Ishikawa (cell line): ENCODE results near the gene TMEM151A.

Experiments
- CEBPB ChIP-seq: IDR thresholded peaks from 2 replicates; pipeline ENCODE4 v1.6.1; 2012
- CREB1 ChIP-seq: IDR thresholded peaks from 2 replicates; pipeline ENCODE4 v1.6.1; 2012; ENCODE audit warnings: low read depth
- EP300 ChIP-seq: IDR thresholded peaks from 2 replicates; pipeline ENCODE4 v1.6.1; 2012; ENCODE audit warnings: borderline replicate concordance
- FOXM1 ChIP-seq: IDR thresholded peaks from 2 replicates; pipeline ENCODE4 v1.6.1; 2012; ENCODE audit warnings: low read depth, borderline replicate concordance
- NFIC ChIP-seq: IDR thresholded peaks from 2 replicates; pipeline ENCODE4 v1.6.1; 2012
- RAD21 ChIP-seq: IDR thresholded peaks from 2 replicates; pipeline ENCODE4 v1.6.1; 2012; ENCODE audit warnings: low read depth
- TCF12 ChIP-seq: IDR thresholded peaks from 2 replicates; pipeline ENCODE4 v1.6.1; 2012; ENCODE audit warnings: low read depth
- TEAD4 ChIP-seq: IDR thresholded peaks from 2 replicates; pipeline ENCODE4 v1.6.1; 2012
- YY1 ChIP-seq: IDR thresholded peaks from 2 replicates; pipeline ENCODE4 v1.6.1; 2012; ENCODE audit warnings: low read depth
- TF ChIP-seq, protein P1 (sequence below): IDR thresholded peaks from 2 replicates; pipeline ENCODE4 v1.6.1; 2012
- TF ChIP-seq, protein P2 (sequence below): IDR thresholded peaks from 2 replicates; pipeline ENCODE4 v1.6.1; 2012; ENCODE audit warnings: low read depth, mild to moderate bottlenecking
- TF ChIP-seq, protein P3 (sequence below): IDR thresholded peaks from 2 replicates; pipeline ENCODE4 v1.6.1; 2012

DNA sequence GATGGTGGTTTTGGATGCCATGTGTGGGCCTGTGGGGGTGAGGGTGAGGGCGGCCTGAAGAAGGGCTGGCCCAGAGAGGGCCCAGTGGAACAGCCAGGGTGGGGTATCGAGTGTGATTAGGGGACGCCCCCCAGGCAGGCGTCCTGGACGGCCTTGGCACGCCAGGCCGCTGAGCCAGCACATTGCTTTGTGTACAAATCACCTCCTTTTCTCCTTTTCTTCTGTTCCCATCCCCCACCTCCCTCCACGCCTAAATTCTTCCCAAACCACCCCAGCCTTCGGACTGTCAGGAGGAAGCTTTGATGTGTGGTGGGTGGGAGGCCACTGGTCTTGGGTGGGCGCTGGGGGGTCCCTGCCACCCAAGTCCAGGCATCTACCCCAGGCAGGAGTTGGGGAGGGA lies 33.0 kb downstream of the TMEM151A start:
- TF ChIP-seq, protein P1, sequence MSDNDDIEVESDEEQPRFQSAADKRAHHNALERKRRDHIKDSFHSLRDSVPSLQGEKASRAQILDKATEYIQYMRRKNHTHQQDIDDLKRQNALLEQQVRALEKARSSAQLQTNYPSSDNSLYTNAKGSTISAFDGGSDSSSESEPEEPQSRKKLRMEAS = no peak
- TF ChIP-seq YY1 = no peak
- no peak for TF ChIP-seq FOXM1
- TF ChIP-seq, protein P2, sequence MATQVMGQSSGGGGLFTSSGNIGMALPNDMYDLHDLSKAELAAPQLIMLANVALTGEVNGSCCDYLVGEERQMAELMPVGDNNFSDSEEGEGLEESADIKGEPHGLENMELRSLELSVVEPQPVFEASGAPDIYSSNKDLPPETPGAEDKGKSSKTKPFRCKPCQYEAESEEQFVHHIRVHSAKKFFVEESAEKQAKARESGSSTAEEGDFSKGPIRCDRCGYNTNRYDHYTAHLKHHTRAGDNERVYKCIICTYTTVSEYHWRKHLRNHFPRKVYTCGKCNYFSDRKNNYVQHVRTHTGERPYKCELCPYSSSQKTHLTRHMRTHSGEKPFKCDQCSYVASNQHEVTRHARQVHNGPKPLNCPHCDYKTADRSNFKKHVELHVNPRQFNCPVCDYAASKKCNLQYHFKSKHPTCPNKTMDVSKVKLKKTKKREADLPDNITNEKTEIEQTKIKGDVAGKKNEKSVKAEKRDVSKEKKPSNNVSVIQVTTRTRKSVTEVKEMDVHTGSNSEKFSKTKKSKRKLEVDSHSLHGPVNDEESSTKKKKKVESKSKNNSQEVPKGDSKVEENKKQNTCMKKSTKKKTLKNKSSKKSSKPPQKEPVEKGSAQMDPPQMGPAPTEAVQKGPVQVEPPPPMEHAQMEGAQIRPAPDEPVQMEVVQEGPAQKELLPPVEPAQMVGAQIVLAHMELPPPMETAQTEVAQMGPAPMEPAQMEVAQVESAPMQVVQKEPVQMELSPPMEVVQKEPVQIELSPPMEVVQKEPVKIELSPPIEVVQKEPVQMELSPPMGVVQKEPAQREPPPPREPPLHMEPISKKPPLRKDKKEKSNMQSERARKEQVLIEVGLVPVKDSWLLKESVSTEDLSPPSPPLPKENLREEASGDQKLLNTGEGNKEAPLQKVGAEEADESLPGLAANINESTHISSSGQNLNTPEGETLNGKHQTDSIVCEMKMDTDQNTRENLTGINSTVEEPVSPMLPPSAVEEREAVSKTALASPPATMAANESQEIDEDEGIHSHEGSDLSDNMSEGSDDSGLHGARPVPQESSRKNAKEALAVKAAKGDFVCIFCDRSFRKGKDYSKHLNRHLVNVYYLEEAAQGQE = no peak
- no peak for TF ChIP-seq TEAD4
- no peak for TF ChIP-seq EP300
- TF ChIP-seq RAD21 = no peak
- TF ChIP-seq, protein P3, sequence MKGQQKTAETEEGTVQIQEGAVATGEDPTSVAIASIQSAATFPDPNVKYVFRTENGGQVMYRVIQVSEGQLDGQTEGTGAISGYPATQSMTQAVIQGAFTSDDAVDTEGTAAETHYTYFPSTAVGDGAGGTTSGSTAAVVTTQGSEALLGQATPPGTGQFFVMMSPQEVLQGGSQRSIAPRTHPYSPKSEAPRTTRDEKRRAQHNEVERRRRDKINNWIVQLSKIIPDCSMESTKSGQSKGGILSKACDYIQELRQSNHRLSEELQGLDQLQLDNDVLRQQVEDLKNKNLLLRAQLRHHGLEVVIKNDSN = no peak
- TF ChIP-seq TCF12 = no peak
- no peak for TF ChIP-seq NFIC
- no peak for TF ChIP-seq CREB1
- no peak for TF ChIP-seq CEBPB
